ENCODE data around the gene ARL14. TPM values are rescaled to one million over a fixed set of nuclear protein-coding genes. Genes with fewer than 3 reads are reported as not detected.

ARL14 gene
- total RNA-seq, 4 donors from 2014 or later = not detected

- no peaks in the 10 kb centered on the region for H3K27me3 ChIP-seq
- no peaks in the 10 kb centered on the region for H3K9me3 ChIP-seq
- H3K4me3 ChIP-seq (replicated peaks in 1 of 3) = no peak overlapping the region
- TF ChIP-seq CTCF (IDR thresholded peaks at IDR 0.05) (no peak), POLR2A (IDR thresholded peaks at IDR 0.05) (no peak)
- DNase-seq = no peak
- H3K36me3 ChIP-seq = no peaks in the 10 kb centered on the region
- no peaks in the 10 kb centered on the region for H3K4me1 ChIP-seq
- 80 to 85% methylated on average over 4 of the region's 4 CpGs for WGBS, 2 donors
- intact Hi-C loops (cut with DNase I) = no loop called here
- no peak overlapping the region for H3K27ac ChIP-seq
Observed at GRCh38 chr3:160665784-160666526, 11.0 kb upstream of the ARL14 start.

GRCh38 chr3:160667452-160667851 is 9.5 kb upstream of the ARL14 start:
- no peak overlapping the region for H3K27ac ChIP-seq
- H3K9me3 ChIP-seq = no peaks in the 10 kb centered on the region
- H3K4me1 ChIP-seq = no peaks in the 10 kb centered on the region
- no peak for DNase-seq
- no peaks in the 10 kb centered on the region for H3K36me3 ChIP-seq
- intact Hi-C loops (cut with DNase I) = no loop called here
- no peaks in the 10 kb centered on the region for H3K27me3 ChIP-seq
- TF ChIP-seq POLR2A (IDR thresholded peaks at IDR 0.05) (no peak), CTCF (IDR thresholded peaks at IDR 0.05) (no peak)
- H3K4me3 ChIP-seq (replicated peaks in 1 of 3) = no peak overlapping the region

GRCh38 chr3:160668454-160668853 is 8.5 kb upstream of the ARL14 start:
- no peaks in the 10 kb centered on the region for H3K4me1 ChIP-seq
- no peaks in the 10 kb centered on the region for H3K9me3 ChIP-seq
- no peak for DNase-seq
- H3K27ac ChIP-seq = no peak overlapping the region
- intact Hi-C loops (cut with DNase I) = no loop called here
- no peak overlapping the region for H3K4me3 ChIP-seq (replicated peaks in 1 of 3)
- H3K36me3 ChIP-seq = no peaks in the 10 kb centered on the region
- TF ChIP-seq CTCF (IDR thresholded peaks at IDR 0.05) (no peak), POLR2A (IDR thresholded peaks at IDR 0.05) (no peak)
- no peaks in the 10 kb centered on the region for H3K27me3 ChIP-seq

GRCh38 chr3:160671231-160671630 is 5.7 kb upstream of the ARL14 start:
- Histone ChIP-seq H3K9me3 (no peaks in the 10 kb centered on the region), H3K36me3 (no peaks in the 10 kb centered on the region), H3K27ac (no peak overlapping the region), H3K4me1 (no peaks in the 10 kb centered on the region), H3K27me3 (no peaks in the 10 kb centered on the region), H3K4me3 (replicated peaks in 1 of 3) (no peak overlapping the region)
- no peak for DNase-seq
- intact Hi-C loops (cut with DNase I) = no loop called here
- 78 to 91% methylated on average over 6 of the region's 6 CpGs for WGBS, 2 donors
- TF ChIP-seq POLR2A (IDR thresholded peaks at IDR 0.05) = no peak

GRCh38 chr3:160671995-160672394 is 5.0 kb upstream of the ARL14 start:
- H3K27me3 ChIP-seq = no peaks in the 10 kb centered on the region
- no peak overlapping the region for H3K4me3 ChIP-seq (replicated peaks in 1 of 3)
- WGBS, 2 donors = 89 to 91% methylated on average over 2 of the region's 2 CpGs
- intact Hi-C loops (cut with DNase I) = no loop called here
- peaks cover 0 to 6% of the 10 kb centered on the region in 2 donors for H3K4me1 ChIP-seq
- H3K36me3 ChIP-seq = no peaks in the 10 kb centered on the region
- H3K9me3 ChIP-seq = no peaks in the 10 kb centered on the region
- TF ChIP-seq POLR2A (IDR thresholded peaks at IDR 0.05) (no peak), CTCF (IDR thresholded peaks at IDR 0.05) (no peak)
- H3K27ac ChIP-seq = no peak overlapping the region
- no peak for DNase-seq

Data from thyroid gland (tissue), 4 donors.